ENCODE data around the gene INPP4B.
"Not testable (repeated sequence)": the region's sequence is repeated elsewhere in the genome, so short reads cannot be mapped to it uniquely, and the experiment has no call there.

The INPP4B gene

GRCh38 chr4:142528433-142528832 is 317.7 kb downstream of the INPP4B start:
- no peak for DNase-seq

- no peak for DNase-seq
These were observed 323.0 kb downstream of the INPP4B start for GRCh38 chr4:142523111-142523510.

GRCh38 chr4:142519342-142519741 is 326.8 kb downstream of the INPP4B start:
- DNase-seq, result no peak

GRCh38 chr4:142516686-142517526 is 329.2 kb downstream of the INPP4B start:
- DNase-seq, result no peak

GRCh38 chr4:142512161-142512560 is 333.9 kb downstream of the INPP4B start:
- DNase-seq, result no peak

- no peak for DNase-seq
These were observed 336.2 kb downstream of the INPP4B start for GRCh38 chr4:142509881-142510280.

- not testable (repeated sequence) for DNase-seq
These were observed 336.7 kb downstream of the INPP4B start for GRCh38 chr4:142509381-142509780.

- no peak for DNase-seq
These were observed 345.1 kb downstream of the INPP4B start for GRCh38 chr4:142500966-142501365.

- no peak for DNase-seq
These were observed 348.5 kb downstream of the INPP4B start for GRCh38 chr4:142497606-142498005.

GRCh38 chr4:142493255-142494110 is 352.6 kb downstream of the INPP4B start:
- no peak for DNase-seq

- no peak for DNase-seq
These were observed 360.6 kb downstream of the INPP4B start for GRCh38 chr4:142485452-142485851.

GRCh38 chr4:142480244-142480643 is 365.9 kb downstream of the INPP4B start:
- no peak for DNase-seq

GRCh38 chr4:142475663-142476062 is 370.4 kb downstream of the INPP4B start:
- DNase-seq, result no peak

- no peak for DNase-seq
These were observed 371.6 kb downstream of the INPP4B start for GRCh38 chr4:142474398-142475087.

GRCh38 chr4:142473960-142474338 is 372.2 kb downstream of the INPP4B start:
- no peak for DNase-seq

GRCh38 chr4:142473218-142473959 is 372.7 kb downstream of the INPP4B start:
- DNase-seq, result no peak

- peak; percentile 17 for DNase-seq
These were observed 379.0 kb downstream of the INPP4B start for GRCh38 chr4:142467088-142467487.

GRCh38 chr4:142465526-142465925 is 380.6 kb downstream of the INPP4B start:
- no peak for DNase-seq

GRCh38 chr4:142463206-142463605 is 382.9 kb downstream of the INPP4B start:
- DNase-seq, result no peak

GRCh38 chr4:142452161-142452855 is 393.8 kb downstream of the INPP4B start:
- DNase-seq, result no peak

GRCh38 chr4:142449771-142450373 is 396.2 kb downstream of the INPP4B start:
- no peak for DNase-seq

All from left hindlimb (tissue), 1 donor.